Choroid plexus epithelial cell (primary cell): ENCODE measurements around the gene TPK1.
"Not testable (repeated sequence)": the region's sequence is repeated elsewhere in the genome, so short reads cannot be mapped to it uniquely, and the experiment has no call there.

Source experiments
- DNase-seq: peaks from one replicate; pipeline ENCODE4 v3.0.0-alpha.2; 2010; ENCODE audit warnings: low read depth
- H3K4me3 ChIP-seq: 2 replicates; pipeline ENCODE4 v1.5.1; 2011; ENCODE audit warnings: low read depth, mild to moderate bottlenecking, control low read depth, low read length, moderate library complexity
- CTCF ChIP-seq: conservative IDR thresholded peaks from 2 replicates; pipeline ENCODE4 v1.5.1; 2011; ENCODE audit warnings: low read depth, mild to moderate bottlenecking, control low read depth, inconsistent platforms, low read length, moderate library complexity

TPK1 gene

DNA sequence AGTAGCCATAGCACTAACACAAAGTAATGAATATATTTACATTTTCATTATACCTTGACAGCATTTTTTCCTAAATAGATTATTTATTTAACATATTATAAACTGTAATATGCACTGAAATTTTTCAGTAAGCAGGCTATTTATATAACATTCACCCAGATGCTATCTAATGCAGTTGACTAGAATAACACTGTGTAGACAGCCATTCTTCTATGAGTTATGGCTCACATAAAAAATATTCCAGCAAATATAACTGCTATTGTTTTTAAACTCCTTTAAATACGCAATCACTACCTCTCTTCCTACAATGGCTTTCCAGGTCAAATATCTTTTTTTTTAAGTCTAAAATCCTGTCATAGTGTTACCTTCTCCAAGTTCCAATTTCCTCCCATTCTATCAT is 21.6 kb downstream of the TPK1 start:
- no peak overlapping the region for H3K4me3 ChIP-seq
- DNase-seq: no peak
- TF ChIP-seq CTCF: no peak

- no peak overlapping the region for H3K4me3 ChIP-seq
- no peak for DNase-seq
- TF ChIP-seq CTCF: no peak
These were observed 23.2 kb downstream of the TPK1 start for GRCh38 chr7:144812379-144813283.

DNA sequence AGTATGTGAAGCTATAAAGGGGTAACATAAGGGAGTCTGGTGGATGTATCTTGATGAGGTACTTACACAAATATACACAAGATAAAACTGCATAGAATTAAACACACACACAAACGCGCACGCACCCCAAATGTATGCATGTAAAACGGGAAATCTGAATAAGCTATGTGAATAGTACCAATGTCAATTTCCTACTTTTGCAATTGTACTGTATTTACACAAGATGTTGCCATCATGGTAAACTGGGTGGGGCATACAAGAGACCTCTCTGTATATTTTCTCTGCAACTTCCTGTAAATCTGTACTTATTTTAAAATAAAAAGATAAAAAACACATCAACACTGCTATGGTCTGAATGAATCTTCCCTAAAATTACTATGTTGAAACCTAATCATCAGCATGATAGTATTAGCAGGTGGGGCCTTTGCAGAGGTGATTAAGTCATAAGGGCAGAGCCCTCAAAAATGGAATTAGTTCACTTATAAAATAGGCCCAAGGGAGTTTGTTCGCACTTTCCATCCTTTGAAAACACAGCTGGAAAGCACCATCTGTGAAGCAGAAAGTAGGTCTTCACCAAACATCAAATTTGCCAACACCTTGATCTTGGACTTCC is 30.1 kb downstream of the TPK1 start:
- no peak overlapping the region for H3K4me3 ChIP-seq
- no peak for TF ChIP-seq CTCF
- DNase-seq: no peak

- DNase-seq: not testable (repeated sequence)
These were observed 35.0 kb downstream of the TPK1 start for GRCh38 chr7:144800678-144801436.

GRCh38 chr7:144796919-144797318 is 38.9 kb downstream of the TPK1 start:
- TF ChIP-seq CTCF: no peak
- DNase-seq: no peak
- H3K4me3 ChIP-seq: no peak overlapping the region

More at GRCh38 chr7:144800678-144801436, 35.0 kb downstream of the TPK1 start:
- H3K4me3 ChIP-seq: not testable (repeated sequence)

DNA sequence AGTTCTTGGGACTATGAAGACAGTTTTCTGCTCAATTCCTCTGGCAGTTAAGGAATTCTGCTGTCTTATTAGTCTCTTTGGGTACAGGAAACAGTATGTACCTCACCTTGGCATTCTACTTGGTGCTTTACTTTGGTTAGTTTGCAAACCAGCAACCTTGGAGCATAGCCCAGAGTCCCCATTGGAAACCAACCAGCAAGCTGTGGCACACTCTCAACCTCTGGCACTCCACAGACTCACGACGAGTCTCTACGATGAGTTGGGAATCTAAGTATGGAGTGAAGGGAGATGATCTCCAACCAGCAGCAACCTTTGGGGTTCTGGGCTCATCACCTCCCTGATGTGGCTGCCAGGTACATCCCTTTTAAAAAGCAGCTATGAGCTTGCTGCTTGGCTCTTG is 43.8 kb downstream of the TPK1 start:
- no peak overlapping the region for H3K4me3 ChIP-seq
- TF ChIP-seq CTCF: no peak
- DNase-seq: no peak

GRCh38 chr7:144791488-144791887 is 44.4 kb downstream of the TPK1 start:
- no peak for TF ChIP-seq CTCF
- no peak overlapping the region for H3K4me3 ChIP-seq

More at GRCh38 chr7:144791488-144791887, 44.4 kb downstream of the TPK1 start:
- no peak for DNase-seq
